GM12801 (cell line): ENCODE results near the gene ESR2.

ENCODE experiments used
- CTCF ChIP-seq: IDR thresholded peaks from one replicate; pipeline ENCODE4 v1.5.1; 2011; ENCODE audit warnings: control low read depth; ENCODE audit not compliant: insufficient read length; ENCODE audit errors: extremely low read depth

ESR2 gene

GRCh38 chr14:64201921-64202545, 92.1 kb downstream of the ESR2 start:
- TF ChIP-seq CTCF: no peak

- TF ChIP-seq CTCF: no peak
These were observed 92.9 kb downstream of the ESR2 start for GRCh38 chr14:64201296-64201695.

GRCh38 chr14:64200170-64200569, 94.0 kb downstream of the ESR2 start:
- TF ChIP-seq CTCF: no peak

GRCh38 chr14:64198486-64198885, 95.7 kb downstream of the ESR2 start:
- TF ChIP-seq CTCF: no peak

- TF ChIP-seq CTCF: no peak
These were observed 96.2 kb downstream of the ESR2 start for GRCh38 chr14:64197996-64198395.

GRCh38 chr14:64196814-64197411, 97.3 kb downstream of the ESR2 start:
- TF ChIP-seq CTCF: no peak

- TF ChIP-seq CTCF: no peak
These were observed 98.1 kb downstream of the ESR2 start for GRCh38 chr14:64196056-64196455.

- no peak for TF ChIP-seq CTCF
These were observed 99.0 kb downstream of the ESR2 start for GRCh38 chr14:64195199-64195598.
